Smooth muscle cell (in vitro differentiated cells): ENCODE results near the gene LHFPL3. TPM values are rescaled to one million over a fixed set of nuclear protein-coding genes. Genes with fewer than 3 reads are reported as not detected.

Experiments used
- DNase-seq: peaks from one replicate; lab custom pipeline; 2025; ENCODE audit not compliant: unreplicated experiment; lab: John Stamatoyannopoulos, UW
- H2AFZ ChIP-seq: fragments of 200-600 bp; sonication (generic); 2 replicates; pipeline ENCODE4 v1.6.0; 2016; ENCODE audit warnings: antibody characterized with exemption, low read depth, mild to moderate bottlenecking
- H3F3A ChIP-seq: fragments of 200-600 bp; sonication (generic); 2 replicates; pipeline ENCODE4 v1.6.0; 2017; ENCODE audit warnings: antibody characterized with exemption, low read depth
- H3K27ac ChIP-seq: fragments of 200-600 bp; sonication (generic); 2 replicates; pipeline ENCODE4 v1.5.1; 2016; ENCODE audit warnings: low read depth, mild to moderate bottlenecking
- H3K27me3 ChIP-seq: fragments of 200-600 bp; sonication (generic); 2 replicates; pipeline ENCODE4 v1.6.1; 2016; ENCODE audit warnings: low read depth, mild to moderate bottlenecking
- H3K36me3 ChIP-seq: fragments of 200-600 bp; sonication (generic); 2 replicates; pipeline ENCODE4 v1.5.1; 2016; ENCODE audit warnings: low read depth
- H3K4me1 ChIP-seq: fragments of 200-600 bp; sonication (generic); 2 replicates; pipeline ENCODE4 v1.5.1; 2016; ENCODE audit warnings: low read depth
- H3K4me2 ChIP-seq: fragments of 200-600 bp; sonication (generic); 2 replicates; pipeline ENCODE4 v1.6.0; 2016; ENCODE audit warnings: mild to moderate bottlenecking
- H3K4me3 ChIP-seq: fragments of 200-600 bp; sonication (generic); 2 replicates; pipeline ENCODE4 v1.5.1; 2016; ENCODE audit warnings: mild to moderate bottlenecking
- H3K79me2 ChIP-seq: fragments of 200-600 bp; sonication (generic); 2 replicates; pipeline ENCODE4 v1.6.0; 2016; ENCODE audit warnings: low read depth, mild to moderate bottlenecking
- H3K9ac ChIP-seq: fragments of 200-600 bp; sonication (generic); 2 replicates; pipeline ENCODE4 v1.6.0; 2016; ENCODE audit warnings: low read depth
- H3K9me3 ChIP-seq: fragments of 200-600 bp; sonication (generic); replicated peaks from 2 replicates; pipeline ENCODE4 v1.5.1; 2016; ENCODE audit warnings: low read depth
- H4K20me1 ChIP-seq: fragments of 200-600 bp; sonication (generic); 2 replicates; pipeline ENCODE4 v1.6.0; 2016; ENCODE audit warnings: low read depth
- WGBS: methylation state at CpG from one replicate; pipeline ENCODE4 v1.1.7; 2016; ENCODE audit warnings: low lambda C conversion rate; 5-methylcytosine and 5-hydroxymethylcytosine counted together
- polyA plus RNA-seq: library from polyadenylated mRNA; unstranded; fragments of >200 nt; fragmentation: Nextera tagmentation; extraction: Ambion mirVana; gene quantifications from 2 replicates; pipeline ENCODE4 v1.2.1, GENCODE V29; 2016
- total RNA-seq: library from RNA; depleted of rRNA; stranded (reverse); fragments of >200 nt; gene quantifications from 2 replicates; pipeline ENCODE4 v1.2.3, GENCODE V29; 2014
- TF ChIP-seq, protein P1 (sequence below): fragments of 200-600 bp; sonication (generic); IDR thresholded peaks from 2 replicates; pipeline ENCODE4 v1.5.1; 2017; ENCODE audit warnings: borderline replicate concordance, mild to moderate bottlenecking, antibody characterized with exemption; ENCODE audit not compliant: insufficient read depth, poor library complexity, severe bottlenecking

LHFPL3 gene
- total and polyA plus RNA-seq, 2 experiments from 2014 or later, result not detected

DNA sequence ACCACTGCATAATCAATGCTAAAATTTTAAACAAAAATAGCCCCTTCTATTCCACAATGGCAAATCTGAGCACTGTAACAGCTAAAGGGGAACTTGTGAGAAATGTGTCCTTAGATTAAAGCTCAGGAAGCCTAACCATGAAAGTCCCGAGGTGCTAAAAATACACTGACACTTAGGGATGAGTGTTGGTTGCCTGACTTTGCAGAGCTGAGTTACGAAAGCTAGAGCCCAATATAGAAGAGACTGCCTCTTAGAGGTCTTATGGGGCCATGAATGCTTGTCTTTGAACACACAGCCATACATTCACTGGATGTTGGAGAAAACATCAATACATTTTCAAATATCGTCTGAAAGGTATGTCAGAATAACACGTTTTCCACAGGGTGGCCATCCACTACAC, 209.7 kb downstream of the LHFPL3 start:
- Histone ChIP-seq H4K20me1 (no peaks in the 10 kb centered on the region), H3K79me2 (no peaks in the 10 kb centered on the region), H3K9ac (no peak overlapping the region), H3K4me2 (no peak overlapping the region), H3K4me3 (no peak overlapping the region), H3K27ac (no peak overlapping the region), H3F3A (no peaks in the 10 kb centered on the region), H3K9me3 (no peaks in the 10 kb centered on the region), H3K4me1 (no peaks in the 10 kb centered on the region), H3K36me3 (no peaks in the 10 kb centered on the region), H3K27me3 (no peaks in the 10 kb centered on the region), H2AFZ (no peak overlapping the region)
- TF ChIP-seq, protein P1, sequence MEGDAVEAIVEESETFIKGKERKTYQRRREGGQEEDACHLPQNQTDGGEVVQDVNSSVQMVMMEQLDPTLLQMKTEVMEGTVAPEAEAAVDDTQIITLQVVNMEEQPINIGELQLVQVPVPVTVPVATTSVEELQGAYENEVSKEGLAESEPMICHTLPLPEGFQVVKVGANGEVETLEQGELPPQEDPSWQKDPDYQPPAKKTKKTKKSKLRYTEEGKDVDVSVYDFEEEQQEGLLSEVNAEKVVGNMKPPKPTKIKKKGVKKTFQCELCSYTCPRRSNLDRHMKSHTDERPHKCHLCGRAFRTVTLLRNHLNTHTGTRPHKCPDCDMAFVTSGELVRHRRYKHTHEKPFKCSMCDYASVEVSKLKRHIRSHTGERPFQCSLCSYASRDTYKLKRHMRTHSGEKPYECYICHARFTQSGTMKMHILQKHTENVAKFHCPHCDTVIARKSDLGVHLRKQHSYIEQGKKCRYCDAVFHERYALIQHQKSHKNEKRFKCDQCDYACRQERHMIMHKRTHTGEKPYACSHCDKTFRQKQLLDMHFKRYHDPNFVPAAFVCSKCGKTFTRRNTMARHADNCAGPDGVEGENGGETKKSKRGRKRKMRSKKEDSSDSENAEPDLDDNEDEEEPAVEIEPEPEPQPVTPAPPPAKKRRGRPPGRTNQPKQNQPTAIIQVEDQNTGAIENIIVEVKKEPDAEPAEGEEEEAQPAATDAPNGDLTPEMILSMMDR, result no peak
- DNase-seq, result no peak
- WGBS, result 76% methylated on average over 4 of the region's 4 CpGs

DNA sequence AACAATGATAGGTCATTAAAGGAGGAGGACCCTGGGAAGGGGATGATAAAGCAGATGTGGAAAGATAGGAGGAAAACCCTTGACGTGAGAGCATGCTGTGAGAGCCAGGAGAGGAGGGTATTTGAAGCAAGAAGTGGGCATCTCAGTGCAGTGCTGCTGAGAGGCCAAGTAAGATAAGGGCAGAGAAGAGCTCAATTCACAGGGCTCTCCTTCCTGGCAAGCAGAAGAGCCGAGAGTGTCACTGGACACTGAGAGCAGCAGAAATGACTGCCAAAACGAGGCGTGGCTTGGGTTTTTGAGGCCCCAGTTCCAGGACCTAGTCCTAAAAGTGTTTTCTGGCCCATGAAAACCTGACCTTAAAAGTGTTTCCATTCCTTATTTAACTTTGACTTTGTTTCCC, 213.5 kb downstream of the LHFPL3 start:
- Histone ChIP-seq H3K27me3 (no peaks in the 10 kb centered on the region), H3K4me1 (no peaks in the 10 kb centered on the region), H3K9me3 (no peaks in the 10 kb centered on the region), H4K20me1 (no peaks in the 10 kb centered on the region), H3K27ac (no peak overlapping the region), H3K4me3 (no peak overlapping the region), H3K36me3 (no peaks in the 10 kb centered on the region), H3K9ac (no peak overlapping the region), H3K79me2 (no peaks in the 10 kb centered on the region), H3K4me2 (no peak overlapping the region), H3F3A (no peaks in the 10 kb centered on the region), H2AFZ (no peak overlapping the region)
- no peak for DNase-seq
- WGBS, result 58% methylated on average over 4 of the region's 4 CpGs
- TF ChIP-seq, protein P1, result no peak

DNA sequence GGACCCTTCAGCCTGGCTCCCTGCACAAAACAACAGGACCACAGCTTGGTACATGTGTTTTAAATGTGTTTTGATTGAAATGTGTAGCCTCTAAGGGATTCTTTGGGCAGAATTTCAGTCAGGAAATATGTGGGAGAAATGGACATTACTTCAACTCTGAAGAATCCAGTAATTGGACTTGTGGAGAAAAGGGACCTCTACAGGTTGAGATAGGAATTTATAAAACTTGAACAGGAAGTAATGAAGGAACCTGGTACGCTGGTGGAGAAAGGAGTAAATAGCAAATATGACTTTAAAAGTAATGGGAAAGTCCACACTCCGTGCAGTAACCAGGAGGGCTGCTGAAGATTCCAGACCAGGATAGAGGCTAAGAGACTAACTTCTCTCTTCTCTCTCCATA, 220.5 kb downstream of the LHFPL3 start:
- no peaks in the 10 kb centered on the region for H3F3A ChIP-seq
- no peak overlapping the region for H3K4me3 ChIP-seq
- no peaks in the 10 kb centered on the region for H4K20me1 ChIP-seq
- no peaks in the 10 kb centered on the region for H3K27me3 ChIP-seq
- H3K36me3 ChIP-seq, result no peaks in the 10 kb centered on the region
- no peak for DNase-seq
- TF ChIP-seq, protein P1, result no peak
- no peaks in the 10 kb centered on the region for H3K4me1 ChIP-seq
- no peaks in the 10 kb centered on the region for H3K79me2 ChIP-seq
- WGBS, result 56% methylated on average over 2 of the region's 2 CpGs
- H2AFZ ChIP-seq, result no peak overlapping the region
- H3K4me2 ChIP-seq, result no peak overlapping the region
- no peaks in the 10 kb centered on the region for H3K9me3 ChIP-seq
- H3K27ac ChIP-seq, result no peak overlapping the region
- no peak overlapping the region for H3K9ac ChIP-seq

DNA sequence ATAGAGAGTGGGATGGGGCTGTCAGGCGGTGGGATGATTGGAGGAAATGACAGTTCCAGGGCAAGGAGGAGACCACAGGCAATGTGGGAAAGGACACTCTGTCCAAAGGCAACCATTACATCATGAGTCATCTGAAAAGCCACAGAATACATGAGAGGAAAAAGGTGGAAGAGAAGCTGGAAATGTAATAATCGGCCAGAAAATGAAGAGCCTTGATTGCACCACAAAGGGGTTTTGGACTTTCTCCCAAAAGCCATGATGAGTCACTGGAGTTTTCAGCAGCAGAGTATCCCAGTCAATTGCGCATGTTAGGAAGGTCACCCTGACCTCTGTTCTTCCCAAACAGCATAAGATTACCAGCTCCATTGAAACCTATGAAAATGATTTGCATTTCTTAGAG, 222.0 kb downstream of the LHFPL3 start:
- Histone ChIP-seq H3K9ac (no peak overlapping the region), H3K36me3 (no peaks in the 10 kb centered on the region), H4K20me1 (no peaks in the 10 kb centered on the region), H3K79me2 (no peaks in the 10 kb centered on the region), H3K27ac (no peak overlapping the region), H3K4me1 (no peaks in the 10 kb centered on the region), H3K27me3 (no peaks in the 10 kb centered on the region), H3F3A (no peaks in the 10 kb centered on the region), H3K4me3 (no peak overlapping the region), H2AFZ (no peak overlapping the region), H3K9me3 (no peaks in the 10 kb centered on the region), H3K4me2 (no peak overlapping the region)
- TF ChIP-seq, protein P1, result no peak
- WGBS, result 74% methylated on average over 3 of the region's 3 CpGs
- no peak for DNase-seq
